HG02885 (cell line): ENCODE measurements around the gene CHD3.
"Not testable (repeated sequence)": the region's sequence is repeated elsewhere in the genome, so short reads cannot be mapped to it uniquely, and the experiment has no call there.

Experiments used
- ATAC-seq: cut with Tn5 transposase; IDR thresholded peaks from one replicate; pipeline ENCODE4 v1.9.1; 2021; ENCODE audit warnings: mild to moderate bottlenecking; ENCODE audit not compliant: unreplicated experiment, poor library complexity

Gene CHD3

GRCh38 chr17:7849751-7850504, 38.7 kb upstream of the CHD3 start:
- ATAC-seq = no peak

GRCh38 chr17:7850701-7851437, 37.7 kb upstream of the CHD3 start:
- ATAC-seq = no peak

GRCh38 chr17:7851438-7852261, 36.9 kb upstream of the CHD3 start:
- peak; percentile 85 for ATAC-seq

- ATAC-seq = no peak
Observed at GRCh38 chr17:7852262-7852670, 36.3 kb upstream of the CHD3 start.

GRCh38 chr17:7852919-7853690, 35.5 kb upstream of the CHD3 start:
- ATAC-seq = no peak

- ATAC-seq = no peak
Observed at GRCh38 chr17:7853691-7854038, 34.9 kb upstream of the CHD3 start.

GRCh38 chr17:7854078-7854777, 34.4 kb upstream of the CHD3 start:
- no peak for ATAC-seq

- ATAC-seq = no peak
Observed at GRCh38 chr17:7854851-7855659, 33.5 kb upstream of the CHD3 start, which contains the start of gene TMEM88. Gene TMEM88, plus strand, starts transcription at chr17:7855066. Its CDS starts 9 bp downstream, at chr17:7855075.

- ATAC-seq = no peak
Observed at GRCh38 chr17:7855660-7856010, 33.0 kb upstream of the CHD3 start.

GRCh38 chr17:7856011-7856810, 32.4 kb upstream of the CHD3 start:
- no peak for ATAC-seq

- peak; percentile 74 for ATAC-seq
Observed at GRCh38 chr17:7856811-7857712, 31.5 kb upstream of the CHD3 start, which contains the start of gene NAA38. Gene NAA38, minus strand, starts transcription at chr17:7857559. Its CDS starts 96 bp downstream, at chr17:7857463.

- peak; percentile 46 for ATAC-seq
Observed at GRCh38 chr17:7857713-7858521, 30.7 kb upstream of the CHD3 start, which contains the start of gene CYB5D1. Gene CYB5D1, plus strand, starts transcription at chr17:7858003. Its CDS starts 132 bp downstream, at chr17:7858135.

GRCh38 chr17:7858522-7858810, 30.1 kb upstream of the CHD3 start:
- no peak for ATAC-seq

GRCh38 chr17:7859028-7859427, 29.6 kb upstream of the CHD3 start:
- ATAC-seq = no peak

- ATAC-seq = no peak
Observed at GRCh38 chr17:7862692-7863437, 25.7 kb upstream of the CHD3 start.

GRCh38 chr17:7864384-7864783, 24.2 kb upstream of the CHD3 start:
- not testable (repeated sequence) for ATAC-seq
